ENCODE data around the gene CRBN.
A peak's percentile ranks its signal among the peaks of the same experiment; 100 is the strongest.

CRBN gene

DNA sequence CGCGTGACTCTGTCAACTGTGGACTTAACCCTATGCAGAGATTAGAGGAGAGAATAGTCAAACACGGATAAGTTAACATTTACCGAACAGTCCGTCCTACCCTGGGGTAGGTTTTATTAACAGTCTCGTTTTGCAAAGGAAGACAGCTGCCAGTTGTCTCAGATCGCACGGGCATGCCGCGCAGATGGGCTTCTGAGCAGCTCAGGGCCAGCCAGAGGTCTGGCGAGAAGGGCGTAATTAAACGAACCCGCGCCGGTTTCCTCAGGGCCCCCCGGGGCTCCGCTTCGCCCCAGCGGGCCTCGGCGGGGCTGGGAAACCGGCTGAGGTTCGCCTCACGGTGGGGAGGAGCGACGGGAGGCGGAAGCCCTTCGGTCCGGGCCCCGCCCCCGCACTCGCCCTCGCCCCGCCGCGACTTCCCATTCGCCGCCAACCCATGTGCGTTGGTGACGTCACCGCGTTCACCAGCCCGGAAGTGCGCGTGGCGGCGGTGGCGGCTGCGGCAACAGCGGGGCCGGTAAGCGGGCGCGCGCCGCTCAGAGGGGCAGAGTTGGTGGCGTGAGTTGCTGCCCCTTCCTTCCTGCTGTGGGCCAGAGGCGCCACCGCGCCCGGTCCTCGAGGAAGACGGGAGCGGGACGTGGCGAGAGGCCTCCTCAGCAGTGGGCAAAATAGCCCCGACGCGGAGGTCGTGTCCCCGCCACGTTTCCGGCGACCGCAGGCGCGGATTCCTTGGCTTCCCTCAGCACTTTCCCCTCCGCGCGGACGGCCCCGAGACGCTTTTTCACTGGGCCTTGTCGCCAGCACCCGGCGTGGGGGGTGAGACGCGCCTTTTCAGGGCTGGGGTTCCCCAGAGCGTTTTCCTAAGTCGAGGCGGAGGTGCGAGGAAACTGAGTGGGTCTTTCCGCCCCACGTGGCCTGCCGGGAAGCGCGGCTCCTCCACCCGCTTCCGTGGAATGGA is 52.7 kb downstream of the CRBN start, which contains the start of gene TRNT1:
Gene TRNT1 (plus strand): TSS at position 464 of the 955 bp plus-strand sequence. CDS start 2,101 bp downstream, outside the sequence.
- TF ChIP-seq, protein P1, sequence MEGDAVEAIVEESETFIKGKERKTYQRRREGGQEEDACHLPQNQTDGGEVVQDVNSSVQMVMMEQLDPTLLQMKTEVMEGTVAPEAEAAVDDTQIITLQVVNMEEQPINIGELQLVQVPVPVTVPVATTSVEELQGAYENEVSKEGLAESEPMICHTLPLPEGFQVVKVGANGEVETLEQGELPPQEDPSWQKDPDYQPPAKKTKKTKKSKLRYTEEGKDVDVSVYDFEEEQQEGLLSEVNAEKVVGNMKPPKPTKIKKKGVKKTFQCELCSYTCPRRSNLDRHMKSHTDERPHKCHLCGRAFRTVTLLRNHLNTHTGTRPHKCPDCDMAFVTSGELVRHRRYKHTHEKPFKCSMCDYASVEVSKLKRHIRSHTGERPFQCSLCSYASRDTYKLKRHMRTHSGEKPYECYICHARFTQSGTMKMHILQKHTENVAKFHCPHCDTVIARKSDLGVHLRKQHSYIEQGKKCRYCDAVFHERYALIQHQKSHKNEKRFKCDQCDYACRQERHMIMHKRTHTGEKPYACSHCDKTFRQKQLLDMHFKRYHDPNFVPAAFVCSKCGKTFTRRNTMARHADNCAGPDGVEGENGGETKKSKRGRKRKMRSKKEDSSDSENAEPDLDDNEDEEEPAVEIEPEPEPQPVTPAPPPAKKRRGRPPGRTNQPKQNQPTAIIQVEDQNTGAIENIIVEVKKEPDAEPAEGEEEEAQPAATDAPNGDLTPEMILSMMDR (IDR thresholded peaks at IDR 0.05; ENCODE audit: low read depth, low read length, missing control alignments) = no peak
- peak within 1 kb of the TSS; percentile 90 for H3K4me3 ChIP-seq (ENCODE audit: low read depth, low read length)
- in situ Hi-C loops (cut with HindIII; ENCODE audit: low sequenced_read_pairs) = no loop called here
- DNase-seq (ENCODE audit: low read depth) = peak; percentile 81

DNA sequence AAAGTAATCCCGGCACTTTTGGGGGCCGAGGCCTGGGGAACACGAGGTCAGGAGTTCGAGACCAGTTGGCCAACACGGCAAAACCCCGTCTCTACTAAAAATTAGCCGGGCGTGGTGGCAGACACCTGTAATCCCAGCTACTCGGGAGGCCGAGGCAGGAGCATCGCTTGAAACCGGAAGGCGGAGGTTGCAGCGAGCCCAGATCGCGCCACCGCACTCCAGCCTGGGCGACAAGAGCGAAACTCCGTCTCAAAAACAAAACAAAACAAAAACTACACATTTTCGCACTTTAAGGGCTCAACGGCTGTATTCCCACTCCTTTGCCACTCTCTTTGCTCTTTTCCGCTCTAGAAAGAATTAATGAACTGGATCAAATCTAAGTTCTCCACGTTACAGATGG is 53.5 kb downstream of the CRBN start:
- peak overlapping the region; percentile 90 for H3K4me3 ChIP-seq (ENCODE audit: low read depth, low read length)
- TF ChIP-seq, protein P1 (IDR thresholded peaks at IDR 0.05; ENCODE audit: low read depth, low read length, missing control alignments) = no peak
- in situ Hi-C loops (cut with HindIII; ENCODE audit: low sequenced_read_pairs) = no loop called here
- DNase-seq (ENCODE audit: low read depth) = no peak

DNA sequence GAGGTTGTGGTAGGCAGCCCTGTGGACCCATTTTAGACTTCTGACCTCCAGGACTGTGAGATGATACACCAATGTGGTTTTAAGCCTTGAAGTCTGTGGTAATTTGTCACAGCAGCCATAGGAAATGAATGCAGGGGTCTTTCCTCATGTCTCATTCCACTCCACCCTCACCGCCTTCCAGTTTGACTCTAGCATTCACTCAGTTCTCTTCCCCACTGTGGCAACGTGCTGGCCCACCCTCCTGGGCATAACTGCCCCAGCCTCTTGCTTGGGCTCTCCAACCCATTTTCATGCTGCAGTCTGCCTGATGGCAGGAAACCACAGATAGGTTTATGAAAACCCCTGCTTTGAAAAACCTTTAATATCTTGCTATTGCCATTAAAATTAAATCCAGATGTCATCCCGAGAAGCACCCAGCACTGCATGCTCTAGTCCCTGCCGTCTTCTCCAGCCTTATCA is 60.1 kb downstream of the CRBN start:
- DNase-seq (ENCODE audit: low read depth) = no peak
- in situ Hi-C loops (cut with HindIII; ENCODE audit: low sequenced_read_pairs) = no loop called here
- TF ChIP-seq, protein P1 (IDR thresholded peaks at IDR 0.05; ENCODE audit: low read depth, low read length, missing control alignments) = no peak
- no peak overlapping the region for H3K4me3 ChIP-seq (ENCODE audit: low read depth, low read length)

DNA sequence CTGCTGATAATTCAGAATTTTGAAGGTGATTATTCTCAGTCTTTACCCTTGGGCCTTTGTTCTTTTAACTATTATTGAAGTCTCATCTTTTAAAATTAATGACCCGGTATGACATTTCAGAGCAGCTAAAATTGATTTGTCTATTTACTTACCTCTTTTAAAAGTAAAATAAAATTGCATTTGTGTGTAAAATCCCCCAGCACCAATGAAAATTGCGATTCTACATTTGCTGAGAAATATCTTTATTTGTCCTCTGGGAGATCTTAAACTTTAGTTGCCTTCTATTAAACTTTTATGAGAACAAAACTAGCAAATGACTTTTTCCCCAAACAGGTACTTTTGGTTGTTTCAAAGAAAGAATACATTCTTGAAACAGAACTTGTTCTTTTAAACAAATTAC is 61.8 kb downstream of the CRBN start:
- no peak for DNase-seq (ENCODE audit: low read depth)
- H3K4me3 ChIP-seq (ENCODE audit: low read depth, low read length) = no peak overlapping the region
- in situ Hi-C loops (cut with HindIII; ENCODE audit: low sequenced_read_pairs) = no loop called here
- TF ChIP-seq, protein P1 (IDR thresholded peaks at IDR 0.05; ENCODE audit: low read depth, low read length, missing control alignments) = no peak

DNA sequence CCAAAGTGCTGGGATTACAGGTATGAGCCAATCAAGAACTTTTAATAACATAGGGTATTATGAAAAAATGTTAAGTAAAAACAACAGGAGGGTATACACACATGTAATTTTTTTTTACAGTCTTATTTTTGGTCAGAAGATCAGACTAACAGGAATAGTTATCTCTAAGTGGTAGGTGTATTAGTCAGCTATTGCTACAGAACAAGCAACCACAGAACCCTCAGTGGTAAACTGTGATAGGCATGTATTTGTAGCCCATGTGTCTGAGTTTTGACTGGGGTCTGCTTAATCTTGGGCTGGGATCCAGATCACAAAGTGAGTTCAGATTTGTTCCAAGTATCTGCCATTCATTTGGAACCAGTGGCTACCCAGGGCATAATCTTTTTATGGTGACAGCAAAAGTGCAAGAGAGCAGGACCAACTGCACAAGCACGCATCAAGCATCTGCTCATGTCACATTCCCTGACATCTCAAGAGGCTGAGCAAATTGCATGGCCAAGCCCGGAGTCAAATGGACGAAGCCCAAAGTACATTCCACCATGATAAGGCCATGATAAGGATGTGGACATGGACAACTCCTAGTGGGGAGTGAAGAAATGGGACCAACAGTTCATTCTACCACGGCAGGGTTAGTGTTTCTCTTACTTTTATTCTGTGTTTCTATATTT is 66.3 kb downstream of the CRBN start:
- no peak overlapping the region for H3K4me3 ChIP-seq (ENCODE audit: low read depth, low read length)
- no peak for DNase-seq (ENCODE audit: low read depth)
- TF ChIP-seq, protein P1 (IDR thresholded peaks at IDR 0.05; ENCODE audit: low read depth, low read length, missing control alignments) = no peak
- in situ Hi-C loops (cut with HindIII; ENCODE audit: low sequenced_read_pairs) = no loop called here

DNA sequence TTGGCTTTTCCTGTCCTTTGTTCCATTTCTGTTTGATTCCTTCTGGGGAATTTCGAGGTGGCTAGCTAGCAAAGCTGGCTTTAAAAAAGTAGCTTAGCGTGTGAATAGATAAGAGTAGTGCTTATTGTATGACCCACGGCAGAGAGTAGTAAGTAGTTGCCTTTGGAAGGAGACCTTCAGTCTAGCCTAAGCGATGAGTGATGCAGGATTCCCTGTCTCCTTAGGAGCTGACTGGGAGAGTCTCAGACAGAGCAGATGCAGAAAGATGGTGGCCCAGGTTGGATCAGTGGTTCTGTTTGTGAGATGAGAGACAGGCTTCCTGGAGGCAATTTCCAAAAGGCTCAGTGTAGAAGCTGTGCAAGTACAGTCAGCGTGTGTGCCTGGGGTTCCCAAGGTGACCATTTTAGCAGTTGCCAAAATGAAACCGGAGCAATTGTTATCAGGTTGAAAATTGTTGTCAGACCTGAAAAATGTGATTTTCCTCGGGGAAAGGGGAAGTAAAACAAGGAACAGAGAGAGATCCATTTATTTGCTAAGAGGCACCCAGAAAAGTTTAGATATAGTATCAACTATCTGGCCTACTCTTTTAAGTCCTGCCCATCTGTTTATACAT is 68.6 kb downstream of the CRBN start:
- TF ChIP-seq, protein P1 (IDR thresholded peaks at IDR 0.05; ENCODE audit: low read depth, low read length, missing control alignments) = no peak
- no peak for DNase-seq (ENCODE audit: low read depth)
- no peak overlapping the region for H3K4me3 ChIP-seq (ENCODE audit: low read depth, low read length)
- in situ Hi-C loops (cut with HindIII; ENCODE audit: low sequenced_read_pairs) = no loop called here
